Right lobe of liver (tissue), 6 donors: Measurements from ENCODE around the gene ZFYVE9. TPM values are rescaled to one million over a fixed set of nuclear protein-coding genes. Genes with fewer than 3 reads are reported as not detected.

ENCODE experiments used
- ATAC-seq, 4 donors: fragments of 200-7000 bp; cut with Tn5 transposase; one replicate each; pipeline ENCODE4 v1.9.1; 2020; ENCODE audit warnings: mild to moderate bottlenecking in 4 of 4, moderate library complexity in 4 of 4
- DNase-seq, 3 donors: peaks; one replicate each; pipeline ENCODE4 v3.0.0-alpha.2; 2020
- H3K27ac ChIP-seq, 3 donors: fragments of 200-600 bp; one replicate each; pipeline ENCODE4 v1.8.0; 2022
- H3K27me3 ChIP-seq, 2 donors: fragments of 200-600 bp; one replicate each; pipeline ENCODE4 v1.8.0; 2022
- H3K36me3 ChIP-seq, 4 donors: fragments of 200-600 bp; sonication (generic) in 1 of 4; one replicate each; pipeline versions ENCODE4 v1.5.1 to v1.8.0; 2017 to 2022; ENCODE audit warnings: control low read depth in 1 of 4
- H3K4me1 ChIP-seq, 4 donors: fragments of 200-600 bp; sonication (generic) in 1 of 4; one replicate each; pipeline versions ENCODE4 v1.5.1 to v1.8.0; 2017 to 2022; ENCODE audit warnings: control low read depth in 1 of 4
- H3K4me3 ChIP-seq, 3 donors: fragments of 200-600 bp; one replicate each; pipeline ENCODE4 v1.8.0; 2022
- H3K9me3 ChIP-seq, 4 donors: fragments of 200-600 bp; sonication (generic) in 1 of 4; one replicate each; pipeline versions ENCODE4 v1.5.1 to v1.8.0; 2017 to 2022; ENCODE audit warnings: control low read depth in 1 of 4
- POLR2A ChIP-seq: fragments of 450-650 bp; IDR thresholded peaks from one replicate; pipeline ENCODE4 v1.6.1; 2017; ENCODE audit warnings: antibody characterized with exemption, mild to moderate bottlenecking
- WGBS: methylation state at CpG from one replicate; pipeline ENCODE4 v1.1.6; 2018; ENCODE audit warnings: low coverage, low lambda C conversion rate; ENCODE audit not compliant: insufficient coverage; ENCODE audit errors: missing lambda C conversion rate; 5-methylcytosine and 5-hydroxymethylcytosine counted together
- intact Hi-C, 2 donors: fragments of 100-400 bp; cut with DNase I; formaldehyde crosslinking; loops; one replicate each; pipeline versions ENCODE4 v1.11.2 to v1.14.1; 2022
- total RNA-seq, 6 experiments: library from RNA; depleted of rRNA in 2 of 6; stranded (reverse); fragments of >200 nt in 2 of 6; fragmentation: NEBNext Ultra II Directional in 3 of 6; extraction: Animal tissue kit (Norgen Biotek cat#: 25700) in 3 of 6; gene quantifications; one replicate each; pipeline versions ENCODE4 v1.1.0 to v1.2.4, GENCODE V29; 2016 to 2023
- TF ChIP-seq, protein P1 (sequence below), 4 donors: fragments of 200-600 bp in 3 of 4; fragments of 450-650 bp in 1 of 4; IDR thresholded peaks; one replicate each; pipeline versions ENCODE4 v1.5.1 to v1.8.0; 2016 to 2022; ENCODE audit warnings: antibody characterized with exemption in 4 of 4, mild to moderate bottlenecking in 2 of 4
- donor health status: DM: no; HTN: yes; CAD: no.
- donor health status: DM: no; HTN: no; CAD: no.
- donor health status: DM: no; HTN: no; CAD: no.
- donor health status: DM: no; HTN: yes; CAD: no.
- donor health status: DM: no; HTN: yes; CAD: no.

ZFYVE9 gene
- total RNA-seq, 6 experiments from 2014 or later: 9.6 to 15.6 (median 12.3) TPM

- WGBS: 21% methylated on average over 1 of the region's 1 CpG
- no peak for TF ChIP-seq POLR2A
- TF ChIP-seq, protein P1, sequence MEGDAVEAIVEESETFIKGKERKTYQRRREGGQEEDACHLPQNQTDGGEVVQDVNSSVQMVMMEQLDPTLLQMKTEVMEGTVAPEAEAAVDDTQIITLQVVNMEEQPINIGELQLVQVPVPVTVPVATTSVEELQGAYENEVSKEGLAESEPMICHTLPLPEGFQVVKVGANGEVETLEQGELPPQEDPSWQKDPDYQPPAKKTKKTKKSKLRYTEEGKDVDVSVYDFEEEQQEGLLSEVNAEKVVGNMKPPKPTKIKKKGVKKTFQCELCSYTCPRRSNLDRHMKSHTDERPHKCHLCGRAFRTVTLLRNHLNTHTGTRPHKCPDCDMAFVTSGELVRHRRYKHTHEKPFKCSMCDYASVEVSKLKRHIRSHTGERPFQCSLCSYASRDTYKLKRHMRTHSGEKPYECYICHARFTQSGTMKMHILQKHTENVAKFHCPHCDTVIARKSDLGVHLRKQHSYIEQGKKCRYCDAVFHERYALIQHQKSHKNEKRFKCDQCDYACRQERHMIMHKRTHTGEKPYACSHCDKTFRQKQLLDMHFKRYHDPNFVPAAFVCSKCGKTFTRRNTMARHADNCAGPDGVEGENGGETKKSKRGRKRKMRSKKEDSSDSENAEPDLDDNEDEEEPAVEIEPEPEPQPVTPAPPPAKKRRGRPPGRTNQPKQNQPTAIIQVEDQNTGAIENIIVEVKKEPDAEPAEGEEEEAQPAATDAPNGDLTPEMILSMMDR (IDR thresholded peaks at IDR 0.05): no peak
- intact Hi-C loops: no loop called here
- Histone ChIP-seq H3K27ac (no peak overlapping the region), H3K4me1 (peaks cover 0 to 5% (median 0%) of the 10 kb centered on the region in 4 donors), H3K4me3 (no peak overlapping the region), H3K36me3 (no peaks in the 10 kb centered on the region), H3K27me3 (no peaks in the 10 kb centered on the region), H3K9me3 (no peaks in the 10 kb centered on the region)
- no peak for DNase-seq
- no peak for ATAC-seq
Measured at GRCh38 chr1:52239708-52240001, 97.8 kb downstream of the ZFYVE9 start.

GRCh38 chr1:52240592-52241210 is 98.8 kb downstream of the ZFYVE9 start:
- WGBS: 43% methylated on average over 4 of the region's 4 CpGs
- no peaks in the 10 kb centered on the region for H3K36me3 ChIP-seq
- H3K9me3 ChIP-seq: no peaks in the 10 kb centered on the region
- DNase-seq: no peak
- no peaks in the 10 kb centered on the region for H3K27me3 ChIP-seq
- ATAC-seq: no peak
- peaks cover 0 to 5% (median 0%) of the 10 kb centered on the region in 4 donors for H3K4me1 ChIP-seq
- no peak overlapping the region for H3K4me3 ChIP-seq
- intact Hi-C loops: no loop called here
- no peak overlapping the region for H3K27ac ChIP-seq
- no peak for TF ChIP-seq POLR2A
- TF ChIP-seq, protein P1 (IDR thresholded peaks at IDR 0.05): no peak

- Histone ChIP-seq H3K27me3 (no peaks in the 10 kb centered on the region), H3K36me3 (no peaks in the 10 kb centered on the region), H3K4me3 (no peak overlapping the region), H3K4me1 (peaks cover 0 to 5% (median 0%) of the 10 kb centered on the region in 4 donors), H3K27ac (no peak overlapping the region), H3K9me3 (no peaks in the 10 kb centered on the region)
- intact Hi-C loops: no loop called here
- no peak for DNase-seq
- TF ChIP-seq POLR2A: no peak
- TF ChIP-seq, protein P1 (IDR thresholded peaks at IDR 0.05): no peak
- ATAC-seq: no peak
- WGBS: 94% methylated on average over 2 of the region's 3 CpGs
Measured at GRCh38 chr1:52243221-52243987, 101.5 kb downstream of the ZFYVE9 start.

- Histone ChIP-seq H3K4me1 (no peaks in the 10 kb centered on the region), H3K27me3 (no peaks in the 10 kb centered on the region), H3K36me3 (no peaks in the 10 kb centered on the region), H3K9me3 (no peaks in the 10 kb centered on the region), H3K27ac (no peak overlapping the region), H3K4me3 (no peak overlapping the region)
- intact Hi-C loops: no loop called here
- 100% methylated on average over 1 of the region's 1 CpG for WGBS
- ATAC-seq (no peak), DNase-seq (no peak)
- TF ChIP-seq POLR2A: no peak
- TF ChIP-seq, protein P1 (IDR thresholded peaks at IDR 0.05): no peak
Measured at GRCh38 chr1:52249831-52250230, 107.9 kb downstream of the ZFYVE9 start.
